Kidney (tissue), 14 donors: ENCODE results near the gene OTOG. TPM values are rescaled to one million over a fixed set of nuclear protein-coding genes. Genes with fewer than 3 reads are reported as not detected.

ENCODE experiments used
- DNase-seq, 5 donors: peaks; one replicate each; pipeline ENCODE4 v3.0.0-alpha.2; 2013 to 2020
- FAIRE-seq: peaks from 2 replicates; lab custom pipeline; 2012; peaks lifted over from hg19 to GRCh38; lab: Jason Lieb, UNC
- H3K27ac ChIP-seq, 2 donors: one replicate each; pipeline ENCODE4 v1.7.0; 2013; ENCODE audit warnings: low read depth in 2 of 2, low read length in 2 of 2, inconsistent platforms in 1 of 2
- H3K27me3 ChIP-seq: one replicate; pipeline ENCODE4 v1.7.1; 2013; ENCODE audit warnings: low read length, inconsistent platforms; ENCODE audit not compliant: control insufficient read depth, insufficient read depth
- H3K36me3 ChIP-seq, 3 donors: one replicate each; pipeline versions ENCODE4 v1.7.0 to v1.7.1; 2013; ENCODE audit warnings: low read length in 3 of 3, control low read depth in 1 of 3, inconsistent platforms in 1 of 3; ENCODE audit not compliant: insufficient read depth in 3 of 3, control insufficient read depth in 2 of 3
- H3K4me1 ChIP-seq, 3 donors: one replicate each; pipeline versions ENCODE4 v1.7.0 to v1.7.1; 2013; ENCODE audit warnings: low read length in 3 of 3, inconsistent platforms in 1 of 3, low read depth in 1 of 3; ENCODE audit not compliant: control insufficient read depth in 2 of 3, insufficient read depth in 2 of 3
- H3K4me3 ChIP-seq, 3 donors: one replicate each; pipeline versions ENCODE4 v1.7.0 to v1.8.1; 2013; ENCODE audit warnings: low read length in 3 of 3, control low read depth in 1 of 3, inconsistent platforms in 1 of 3
- H3K9ac ChIP-seq, 3 donors: one replicate each; pipeline versions ENCODE4 v1.7.0 to v1.7.1; 2013; ENCODE audit warnings: low read length in 3 of 3, control low read depth in 1 of 3, inconsistent platforms in 1 of 3
- H3K9me3 ChIP-seq, 3 donors: one replicate each; pipeline versions ENCODE4 v1.7.0 to v1.7.1; 2013; ENCODE audit warnings: low read length in 3 of 3, control low read depth in 1 of 3, inconsistent platforms in 1 of 3; ENCODE audit not compliant: control insufficient read depth in 2 of 3, insufficient read depth in 1 of 3
- CTCF ChIP-seq: IDR thresholded peaks from 3 replicates; pipeline ENCODE4 v1.5.1; 2012; ENCODE audit warnings: mild to moderate bottlenecking, moderate library complexity, borderline replicate concordance; ENCODE audit not compliant: insufficient read depth; ENCODE audit errors: extremely low read depth
- intact Hi-C: fragments of 100-400 bp; cut with DNase I; formaldehyde crosslinking; loops from one replicate; pipeline ENCODE4 v1.11.1; 2022
- polyA plus RNA-seq: library from polyadenylated mRNA; stranded (reverse); fragments of 350-450 nt; fragmentation: Illumina TruSeq; extraction: RNeasy Lipid Tissue Mini Kit (QIAGEN cat#74804); gene quantifications from one replicate; pipeline ENCODE4 v1.2.3, GENCODE V29; 2014; ENCODE audit warnings: low read depth, low replicate concordance; ENCODE audit not compliant: insufficient read depth
- total RNA-seq: library from RNA; stranded (reverse); fragmentation: NEBNext Ultra II Directional; extraction: Animal tissue kit (Norgen Biotek cat#: 25700); gene quantifications from one replicate; pipeline ENCODE4 v1.2.1, GENCODE V29; 2021
- donor health status: control.
- donor health status: control.
- donor health status: control.
- donor health status: control.
- donor health status: control.
- donor health status: DM: yes; HTN: yes; CAD: no.
- donor health status: Normal renal cell carcinoma (clear cell type).

OTOG gene
- total and polyA plus RNA-seq, 2 donors from 2014 or later: 0.06 TPM; not detected in 1

GRCh38 chr11:17561526-17561925, 14.5 kb downstream of the OTOG start:
- intact Hi-C loops: no loop called here
- no peak overlapping the region for H3K9ac ChIP-seq
- no peaks in the 10 kb centered on the region for H3K9me3 ChIP-seq
- no peaks in the 10 kb centered on the region for H3K27me3 ChIP-seq
- DNase-seq (peak in 2 of 5 donors; percentile 5 to 46), FAIRE-seq (no peak)
- no peak overlapping the region for H3K27ac ChIP-seq
- no peaks in the 10 kb centered on the region for H3K4me1 ChIP-seq
- H3K36me3 ChIP-seq: no peaks in the 10 kb centered on the region
- no peak for TF ChIP-seq CTCF
- no peak overlapping the region for H3K4me3 ChIP-seq

GRCh38 chr11:17563231-17563646, 16.2 kb downstream of the OTOG start:
- intact Hi-C loops: no loop called here
- Histone ChIP-seq H3K9me3 (no peaks in the 10 kb centered on the region), H3K9ac (no peak overlapping the region), H3K27ac (no peak overlapping the region), H3K36me3 (no peaks in the 10 kb centered on the region), H3K4me3 (no peak overlapping the region), H3K27me3 (no peaks in the 10 kb centered on the region), H3K4me1 (no peaks in the 10 kb centered on the region)
- no peak for FAIRE-seq
- no peak for TF ChIP-seq CTCF
- peak in 2 of 5 donors; percentile 7 to 67 for DNase-seq

GRCh38 chr11:17563961-17564686, 17.1 kb downstream of the OTOG start:
- peak in 2 of 5 donors; percentile 5 to 9 for DNase-seq
- Histone ChIP-seq H3K9me3 (no peaks in the 10 kb centered on the region), H3K9ac (no peak overlapping the region), H3K4me3 (no peak overlapping the region), H3K36me3 (no peaks in the 10 kb centered on the region), H3K4me1 (no peaks in the 10 kb centered on the region), H3K27ac (no peak overlapping the region), H3K27me3 (no peaks in the 10 kb centered on the region)
- no peak for TF ChIP-seq CTCF
- intact Hi-C loops: no loop called here
- FAIRE-seq: no peak
